Measurements from ENCODE around the gene FOXP1.

GRCh38 chr3:71063773-71064290 is 519.7 kb downstream of the FOXP1 start:
- TF ChIP-seq POLR2AphosphoS5 (IDR thresholded peaks at IDR 0.05; ENCODE audit: insufficient read depth in 1 of 2, low read depth in 1 of 2) (no peak), CTCF (IDR thresholded peaks at IDR 0.05) (no peak)
